GM18519 (cell line): ENCODE measurements around the gene BTBD16.

Experiments
- ATAC-seq: cut with Tn5 transposase; IDR thresholded peaks from one replicate; pipeline ENCODE4 v1.9.1; 2021; ENCODE audit warnings: mild to moderate bottlenecking, moderate library complexity; ENCODE audit not compliant: unreplicated experiment, low FRiP score

BTBD16 gene

DNA sequence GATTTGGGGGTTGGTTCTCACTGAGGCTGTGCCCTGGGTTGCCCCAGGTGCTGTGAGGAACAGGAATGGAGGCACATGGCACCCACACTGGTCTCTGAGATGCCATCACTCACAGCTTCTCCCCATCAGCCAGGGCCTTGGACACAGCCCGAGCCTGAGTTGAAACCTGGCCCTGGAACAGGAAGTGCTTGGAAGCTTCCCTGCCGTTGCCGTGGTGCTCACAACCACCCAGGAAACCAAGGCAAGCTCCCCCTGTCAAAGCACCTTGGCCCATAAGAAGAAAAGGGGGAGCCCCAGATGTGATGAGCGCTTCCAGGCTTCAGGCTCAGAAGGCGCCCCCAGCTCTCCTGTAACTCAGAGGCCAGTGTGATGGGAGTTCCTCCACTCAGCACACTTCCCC, at the start of gene BTBD16:
Gene BTBD16 (plus strand): TSS at position 221 of the 400 bp plus-strand sequence. CDS start 3,786 bp downstream, outside the sequence.
- no peak for ATAC-seq

DNA sequence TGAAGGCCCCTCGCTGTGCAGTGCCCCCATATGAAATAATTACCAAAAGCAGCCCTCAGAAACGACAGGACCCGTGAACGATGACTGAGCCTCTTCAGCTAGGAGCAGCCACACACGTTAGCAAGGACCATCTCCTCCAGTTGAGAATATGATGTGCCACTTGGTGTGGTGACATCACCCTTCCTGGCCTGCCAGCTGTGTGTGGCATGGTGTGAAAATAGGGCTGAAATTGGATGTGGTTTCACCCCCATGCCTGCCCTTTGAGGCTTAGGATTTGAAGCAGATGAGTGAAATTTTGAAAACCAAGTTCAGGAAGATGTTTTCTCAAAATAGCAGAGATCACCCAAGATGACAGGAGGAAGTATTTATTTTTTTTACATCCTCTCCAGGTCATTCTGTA, 49.1 kb upstream of the BTBD16 start:
- ATAC-seq, result no peak

DNA sequence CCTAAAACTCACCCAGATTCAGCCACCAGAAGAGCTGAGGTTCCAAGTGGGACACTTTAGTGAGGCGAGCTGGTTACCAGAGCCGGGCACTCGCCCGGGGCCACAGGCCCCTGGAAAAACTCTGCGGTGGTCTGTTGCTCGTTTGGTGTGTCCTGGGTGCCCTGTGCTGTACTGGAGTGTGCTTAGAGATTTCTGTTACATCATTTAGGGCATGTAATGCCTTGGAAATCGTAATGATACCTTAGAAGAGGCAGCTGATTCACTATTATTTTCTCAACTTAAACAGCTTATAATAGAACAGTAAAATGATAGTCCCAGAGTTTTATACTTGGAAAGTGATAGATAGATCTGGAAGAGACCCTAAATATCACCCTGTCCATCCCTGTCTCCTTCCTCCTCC, 48.5 kb upstream of the BTBD16 start:
- no peak for ATAC-seq

DNA sequence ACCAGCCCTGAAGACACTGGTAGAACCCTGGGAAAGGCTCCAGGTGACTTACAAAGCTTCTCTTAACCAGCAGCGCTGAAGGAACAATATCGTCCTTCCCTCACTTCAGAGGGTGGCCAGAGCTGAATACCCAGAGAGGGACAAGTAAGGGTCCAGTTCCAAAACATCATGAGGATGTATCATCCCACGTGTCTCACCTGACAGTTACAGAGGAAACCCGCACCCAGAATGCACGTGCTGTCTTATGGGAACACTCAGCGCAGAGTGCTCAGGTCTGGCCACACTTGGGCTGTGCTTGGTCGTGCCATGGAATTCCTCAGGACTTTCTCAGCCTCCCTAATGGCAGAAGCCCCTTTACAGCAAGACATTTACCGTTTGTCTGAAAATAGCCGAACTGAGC, 46.9 kb upstream of the BTBD16 start:
- no peak for ATAC-seq

DNA sequence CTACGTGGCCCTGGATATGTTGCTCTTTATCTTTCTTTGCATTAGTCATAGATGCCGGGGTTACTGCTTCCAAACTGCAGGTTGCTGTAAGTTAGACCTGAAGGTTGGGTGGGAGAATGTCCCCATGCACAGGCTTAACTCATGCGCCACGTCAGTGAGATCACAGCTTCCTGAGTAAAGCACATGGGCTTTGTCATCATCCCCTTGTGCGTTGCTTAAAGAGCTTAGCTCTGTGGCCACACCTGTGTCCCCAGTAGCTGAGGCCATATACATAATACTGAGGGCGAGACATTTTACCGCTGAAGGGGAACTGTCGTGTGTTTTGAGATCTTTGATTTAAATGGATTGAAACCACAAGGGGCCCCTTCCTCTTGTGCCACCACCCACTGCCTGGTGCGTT, 45.8 kb upstream of the BTBD16 start:
- ATAC-seq, result no peak

DNA sequence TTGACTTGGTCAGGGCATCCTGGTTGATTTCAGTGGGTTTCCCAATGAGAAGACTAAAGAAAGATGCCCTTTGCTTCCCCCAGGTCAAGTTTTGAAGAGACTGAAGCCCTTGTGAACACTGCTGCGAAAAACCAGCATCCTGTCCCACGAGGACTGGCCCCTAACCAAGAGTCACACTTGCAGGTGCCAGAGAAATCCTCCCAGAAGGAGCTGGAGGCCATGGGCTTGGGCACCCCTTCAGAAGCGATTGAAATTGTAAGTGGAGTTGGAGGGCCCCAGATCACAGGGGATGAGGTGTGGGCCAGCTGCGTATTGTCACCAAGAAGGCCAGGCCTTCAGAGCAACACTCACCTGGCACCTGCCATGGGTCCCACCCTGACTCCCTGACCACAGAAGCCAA, 43.3 kb upstream of the BTBD16 start:
- no peak for ATAC-seq

DNA sequence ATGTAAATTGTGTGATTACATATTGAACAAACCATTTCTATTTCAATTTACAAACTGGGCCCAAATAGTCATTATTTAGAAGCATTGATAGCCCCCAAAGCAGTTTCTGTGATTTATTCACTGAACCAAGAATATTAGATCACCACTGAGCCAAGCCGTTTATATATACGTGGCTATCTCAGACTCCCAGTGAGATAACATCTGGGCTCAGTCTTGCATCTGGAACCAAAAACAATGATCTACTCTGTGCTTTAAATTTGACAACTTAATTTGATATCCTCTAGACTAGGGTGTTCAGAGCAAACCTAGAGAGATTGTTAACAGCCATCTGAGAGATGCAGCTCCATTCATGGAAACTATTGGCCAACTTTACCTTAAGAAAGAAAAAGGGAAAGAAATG, 41.4 kb upstream of the BTBD16 start:
- no peak for ATAC-seq

DNA sequence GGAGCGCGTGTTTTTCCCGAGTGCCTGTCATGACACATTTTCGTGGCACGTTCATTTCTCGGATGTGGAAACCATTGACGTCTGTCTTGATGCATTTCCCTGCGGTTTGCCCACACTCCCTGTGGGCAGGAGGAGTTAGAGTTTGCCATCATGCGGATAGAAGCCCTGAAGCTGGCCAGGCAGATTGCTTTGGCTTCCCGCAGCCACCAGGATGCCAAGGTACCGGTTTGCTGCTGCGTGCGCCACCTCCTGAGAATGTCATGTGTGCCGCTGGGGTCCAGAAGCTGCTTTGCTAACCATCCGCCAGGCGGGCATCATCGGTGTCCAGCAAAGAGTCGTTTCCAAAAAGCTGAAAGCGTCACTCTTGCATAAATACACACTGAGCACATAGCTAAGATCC, 40.9 kb upstream of the BTBD16 start:
- ATAC-seq, result no peak

DNA sequence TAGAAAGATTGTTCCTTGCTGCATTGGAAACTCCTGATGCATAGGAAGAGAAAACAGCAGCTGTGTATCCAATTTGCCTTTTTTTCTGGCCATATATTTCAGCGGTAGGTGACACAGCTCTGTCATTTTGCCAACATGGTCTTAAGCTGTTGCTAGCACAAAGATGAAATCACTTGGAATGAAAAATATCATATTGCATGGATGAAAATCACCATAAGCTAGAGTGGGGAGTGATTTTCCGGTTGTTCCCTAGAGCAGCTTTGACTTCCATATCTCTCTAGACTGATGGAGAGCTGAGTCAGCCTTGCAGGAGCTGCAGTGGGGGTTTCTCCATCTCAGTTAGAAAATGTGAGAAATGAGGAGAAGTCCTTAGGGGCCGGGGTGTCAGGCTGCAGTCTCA, 38.3 kb upstream of the BTBD16 start:
- ATAC-seq, result no peak

DNA sequence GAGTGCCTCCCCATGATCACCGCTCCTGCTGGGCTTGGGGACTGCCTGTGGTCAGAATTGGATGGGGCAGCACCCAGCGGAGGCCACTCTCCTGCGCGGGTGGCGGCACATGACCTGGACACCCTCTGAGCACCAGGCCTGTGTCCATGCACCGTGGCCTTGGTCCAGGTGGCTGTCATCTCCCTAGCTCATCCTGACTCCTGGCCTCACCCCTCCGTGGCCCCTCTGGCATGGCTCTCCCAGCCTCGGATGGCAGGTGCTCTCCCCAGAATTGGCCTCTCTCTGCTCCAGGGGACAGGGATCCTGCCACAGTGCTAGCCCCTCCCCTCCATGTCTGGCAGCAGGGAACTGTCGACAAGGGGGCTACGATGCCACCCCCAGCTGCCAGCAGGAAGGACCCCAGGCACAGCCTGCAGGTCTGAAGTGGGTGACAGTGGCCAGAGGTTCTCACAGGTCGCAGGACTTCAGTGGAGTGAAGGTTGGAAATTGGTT, 37.2 kb upstream of the BTBD16 start:
- no peak for ATAC-seq

DNA sequence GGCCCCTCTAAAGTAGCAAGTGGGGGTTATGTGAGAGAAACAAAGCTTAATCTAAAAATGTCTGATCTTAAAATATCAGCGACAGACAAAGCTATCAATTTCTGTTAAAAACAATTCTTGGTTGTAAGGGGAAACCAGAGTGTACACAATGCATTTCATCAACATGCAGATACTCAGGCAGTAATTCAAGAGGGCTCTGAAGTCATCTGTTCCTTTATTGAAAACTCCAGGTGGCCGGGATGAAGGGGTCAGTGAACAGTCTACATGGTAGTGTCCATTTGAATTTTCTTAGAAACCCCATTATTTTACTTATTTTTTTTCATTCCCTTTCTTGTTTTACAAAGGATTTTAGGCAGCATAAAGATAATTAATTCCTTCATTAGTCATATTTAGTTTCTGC, 36.7 kb upstream of the BTBD16 start:
- no peak for ATAC-seq

DNA sequence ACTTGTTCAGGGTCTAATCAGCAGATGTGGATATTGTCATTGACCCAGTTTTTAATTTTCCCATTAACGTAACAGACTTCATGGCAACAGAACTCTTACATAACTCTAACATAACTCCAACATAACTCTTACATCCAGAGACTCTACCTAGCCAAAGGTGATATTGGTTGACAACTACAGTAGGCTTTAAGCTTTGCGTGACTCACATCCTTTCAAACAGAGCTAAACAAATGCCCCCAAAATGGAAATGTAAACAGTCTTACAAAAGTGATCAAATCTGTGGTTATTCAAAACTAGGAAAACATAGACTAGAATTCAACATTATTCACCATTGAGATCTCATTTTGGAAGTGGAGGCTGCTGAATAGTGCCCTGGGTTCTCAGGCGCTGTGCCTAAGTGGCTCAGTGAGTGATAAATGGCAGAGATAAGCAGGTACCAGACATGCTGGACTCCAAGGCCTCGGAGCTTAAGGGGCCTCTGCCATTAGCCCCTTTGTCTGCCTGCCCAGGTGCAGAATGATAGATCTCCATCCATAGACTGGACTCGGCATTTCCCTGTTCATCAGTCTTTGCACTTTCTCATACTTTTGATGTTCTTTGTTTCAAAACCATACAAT, 34.3 kb upstream of the BTBD16 start:
- ATAC-seq, result no peak

DNA sequence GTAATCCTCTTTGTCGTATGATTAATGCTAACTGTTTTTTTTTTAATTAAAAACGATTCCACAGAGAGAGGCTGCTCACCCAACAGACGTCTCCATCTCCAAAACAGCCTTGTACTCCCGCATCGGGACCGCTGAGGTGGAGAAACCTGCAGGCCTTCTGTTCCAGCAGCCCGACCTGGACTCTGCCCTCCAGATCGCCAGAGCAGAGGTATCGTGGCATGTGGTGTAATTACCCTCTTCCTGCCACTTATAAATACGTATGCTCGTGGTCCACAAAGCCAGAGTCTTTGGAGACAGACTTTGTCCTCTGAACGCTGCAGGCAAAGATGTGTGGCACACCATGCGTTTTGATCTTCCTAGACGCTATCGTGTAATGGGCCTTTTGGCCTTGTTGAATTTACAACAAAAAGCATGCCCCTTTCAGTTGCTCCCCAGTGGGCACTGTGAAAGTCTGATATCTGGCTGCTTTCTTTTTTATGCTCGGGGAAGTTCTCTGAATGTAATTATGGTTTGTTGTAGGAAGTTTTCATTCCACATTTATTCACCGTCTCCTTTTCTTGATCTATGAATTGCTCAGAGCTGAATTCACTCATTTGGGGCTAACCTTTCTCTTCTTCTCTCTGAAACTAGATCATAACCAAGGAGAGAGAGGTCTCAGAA, 33.6 kb upstream of the BTBD16 start:
- ATAC-seq, result no peak

DNA sequence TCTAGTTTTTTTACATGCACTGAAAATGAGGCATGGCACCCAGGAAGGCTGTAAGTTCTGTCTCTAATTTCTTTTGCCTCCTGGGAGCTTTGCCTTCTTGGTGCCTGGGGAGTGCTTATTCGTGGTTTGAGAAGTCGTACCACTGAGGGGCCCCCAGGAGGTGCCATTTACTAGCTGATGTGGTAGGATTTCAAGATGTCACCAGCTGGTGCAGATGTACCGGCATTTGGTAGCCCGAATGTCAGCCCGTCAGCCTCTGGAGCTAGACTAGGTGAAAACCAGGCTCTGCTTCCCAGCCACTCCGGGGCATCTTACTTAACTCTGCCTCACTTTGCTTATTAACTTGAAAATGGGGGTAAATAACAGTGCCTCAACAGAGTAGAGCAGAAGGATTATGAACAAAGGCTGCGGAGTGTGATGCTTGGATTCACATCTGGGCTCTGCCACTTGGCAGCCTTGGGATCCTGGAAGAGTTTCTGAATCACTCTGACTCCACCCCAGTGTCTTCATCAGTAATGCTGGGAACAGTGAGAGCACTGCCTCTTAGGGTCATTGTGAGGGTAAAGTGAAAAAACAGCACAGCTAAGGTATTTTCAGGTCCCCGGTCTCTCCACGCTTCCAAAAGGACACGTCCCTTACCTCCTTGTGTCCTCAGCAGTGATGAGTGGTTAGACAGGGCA, 31.4 kb upstream of the BTBD16 start:
- no peak for ATAC-seq

DNA sequence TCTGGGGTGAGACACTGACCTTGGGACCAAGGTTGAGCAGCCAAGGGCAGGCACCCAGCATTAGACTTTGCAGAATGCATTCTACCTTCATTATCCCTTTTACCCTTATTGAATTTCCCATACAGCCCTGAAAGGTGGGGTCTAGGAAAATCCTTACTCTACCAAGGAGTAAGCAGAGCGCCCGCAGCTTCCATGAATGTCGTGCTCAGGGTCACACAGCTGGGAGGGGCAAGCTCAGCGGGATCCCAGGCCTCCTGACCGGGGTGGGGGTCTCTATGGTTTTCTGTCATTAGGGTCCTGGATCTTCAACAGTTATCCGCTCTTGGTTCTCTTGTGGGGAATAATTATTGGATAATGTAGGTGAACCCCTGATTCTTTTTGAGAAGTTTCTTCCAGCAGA, 30.7 kb upstream of the BTBD16 start:
- no peak for ATAC-seq

DNA sequence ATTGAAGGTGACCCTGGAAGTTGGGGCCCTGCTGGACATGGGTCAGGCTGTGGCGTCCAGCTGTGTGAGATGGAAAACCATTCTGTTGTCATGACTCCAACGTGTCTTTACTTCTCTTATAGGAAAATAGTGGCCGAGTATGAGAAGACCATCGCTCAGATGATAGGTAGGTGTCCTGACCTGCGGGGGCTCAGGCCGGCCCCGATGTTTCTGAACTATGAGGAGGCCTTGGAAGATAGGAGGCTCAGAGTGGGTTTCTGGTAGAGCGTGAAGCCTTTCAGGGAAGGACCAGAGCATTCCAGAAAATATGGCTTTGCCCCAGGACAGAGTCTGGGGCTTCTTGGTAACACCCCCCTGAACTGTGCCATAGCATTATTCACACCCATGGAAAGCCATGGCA, 29.3 kb upstream of the BTBD16 start:
- ATAC-seq, result no peak

DNA sequence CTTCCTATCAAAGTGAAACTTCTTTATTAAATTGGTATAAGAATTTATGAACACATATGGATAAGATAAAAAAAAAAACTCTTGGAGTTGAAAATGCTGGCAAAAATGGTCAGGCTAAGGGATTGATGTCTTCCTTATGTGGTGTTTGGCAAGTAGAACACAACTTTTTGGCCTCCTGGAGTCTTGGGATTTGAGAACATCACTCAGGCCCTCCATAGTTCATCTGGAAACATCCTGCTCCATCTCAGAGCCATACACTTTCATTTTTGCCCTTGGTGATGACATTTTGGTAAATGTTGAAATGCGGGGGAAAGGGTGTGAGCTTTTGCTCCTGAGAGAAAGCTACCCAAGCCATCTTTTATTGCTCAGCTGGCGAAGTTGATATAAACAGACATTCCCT, 27.5 kb upstream of the BTBD16 start:
- no peak for ATAC-seq

DNA sequence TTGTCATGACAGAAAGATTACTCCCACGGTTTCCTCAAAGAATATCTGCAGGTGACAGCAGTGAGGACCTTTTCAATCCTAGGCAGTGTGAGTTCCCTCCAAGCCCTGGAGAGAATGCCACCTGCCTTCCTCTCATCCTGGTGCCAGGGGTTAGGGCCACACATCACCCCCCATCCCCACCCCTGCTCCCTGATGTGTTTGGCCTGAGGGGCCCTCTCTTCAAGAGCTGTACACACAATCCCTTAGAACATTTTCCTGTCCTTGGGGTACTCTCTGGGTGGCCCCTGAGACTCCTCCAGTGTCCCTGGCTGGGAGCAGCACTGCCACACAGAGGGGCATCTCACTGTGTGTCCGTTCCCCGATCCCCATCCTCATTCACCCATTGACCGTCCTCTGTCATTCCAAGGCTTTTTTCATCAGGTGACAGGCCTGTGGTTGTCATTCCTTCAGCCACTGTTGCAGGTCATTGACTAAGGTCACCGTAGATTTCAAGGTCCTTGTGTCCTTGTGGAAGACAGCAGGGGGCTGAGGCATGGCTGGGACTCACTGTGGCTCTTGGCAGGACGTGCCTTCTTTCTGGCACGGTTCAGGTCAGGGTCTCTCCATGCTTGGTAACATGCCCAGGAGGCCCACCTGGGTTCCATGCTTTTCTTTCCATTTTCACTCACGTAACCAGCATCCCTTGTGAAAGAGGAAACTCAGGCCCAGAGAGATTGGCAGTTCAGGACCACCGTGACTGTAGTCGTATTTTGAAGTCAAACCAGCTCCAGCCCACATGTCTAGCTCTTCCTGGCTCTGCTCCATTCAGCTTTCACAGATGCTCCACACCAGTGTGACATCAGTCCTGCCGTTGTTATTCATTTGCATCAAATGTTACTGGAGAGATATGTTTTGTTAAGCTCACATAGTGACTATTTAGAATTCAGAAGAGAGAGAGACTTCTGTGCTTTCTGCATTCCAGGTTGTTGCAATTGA, 26.8 kb upstream of the BTBD16 start:
- ATAC-seq, result no peak

DNA sequence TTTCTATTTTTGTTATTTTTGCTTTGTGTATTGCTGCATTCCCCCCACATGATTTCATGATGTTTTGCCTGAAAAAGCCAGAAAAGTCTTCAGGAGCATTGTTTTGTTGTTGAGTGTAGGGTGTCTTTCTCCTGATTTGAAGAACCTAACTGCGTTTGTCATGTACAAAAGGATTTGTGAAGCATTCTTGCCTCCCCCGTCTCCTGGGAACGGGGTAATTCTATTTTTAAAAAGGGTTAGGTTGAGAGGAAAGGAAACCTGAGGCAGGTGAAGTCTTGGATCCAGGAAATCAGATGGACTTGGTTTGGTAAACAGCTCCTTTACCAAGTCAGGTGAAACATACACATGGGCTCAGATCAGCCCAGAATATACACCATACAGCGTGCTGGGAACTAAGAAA, 26.0 kb upstream of the BTBD16 start:
- no peak for ATAC-seq

DNA sequence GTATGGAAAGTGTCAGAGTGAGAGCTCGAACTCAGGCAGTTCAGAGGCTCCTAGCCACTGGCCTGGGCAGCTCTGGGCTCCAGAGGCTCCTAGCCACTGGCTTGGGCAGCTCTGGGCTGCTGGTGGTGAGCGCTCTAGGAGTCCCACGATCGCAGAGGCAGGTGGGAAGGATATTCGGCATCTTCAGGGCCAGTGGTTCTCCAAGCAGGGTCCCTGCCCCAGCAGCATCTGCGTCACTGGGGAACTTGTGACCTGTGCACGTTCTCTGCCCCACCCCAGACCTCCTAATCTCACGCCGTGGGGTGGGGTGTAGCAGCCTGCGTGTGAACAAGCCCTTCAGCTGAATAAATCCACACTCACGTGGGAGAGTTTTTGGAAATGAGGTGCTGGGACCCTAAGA, 25.2 kb upstream of the BTBD16 start:
- ATAC-seq, result no peak
